GM18499 (cell line): ENCODE data around the gene PLSCR1.
"Not testable (repeated sequence)": the region's sequence is repeated elsewhere in the genome, so short reads cannot be mapped to it uniquely, and the experiment has no call there.

ENCODE experiments used
- ATAC-seq: cut with Tn5 transposase; IDR thresholded peaks from one replicate; pipeline ENCODE4 v1.9.1; 2021; ENCODE audit warnings: moderate number of reproducible peaks; ENCODE audit not compliant: insufficient read depth, unreplicated experiment

Gene PLSCR1

DNA sequence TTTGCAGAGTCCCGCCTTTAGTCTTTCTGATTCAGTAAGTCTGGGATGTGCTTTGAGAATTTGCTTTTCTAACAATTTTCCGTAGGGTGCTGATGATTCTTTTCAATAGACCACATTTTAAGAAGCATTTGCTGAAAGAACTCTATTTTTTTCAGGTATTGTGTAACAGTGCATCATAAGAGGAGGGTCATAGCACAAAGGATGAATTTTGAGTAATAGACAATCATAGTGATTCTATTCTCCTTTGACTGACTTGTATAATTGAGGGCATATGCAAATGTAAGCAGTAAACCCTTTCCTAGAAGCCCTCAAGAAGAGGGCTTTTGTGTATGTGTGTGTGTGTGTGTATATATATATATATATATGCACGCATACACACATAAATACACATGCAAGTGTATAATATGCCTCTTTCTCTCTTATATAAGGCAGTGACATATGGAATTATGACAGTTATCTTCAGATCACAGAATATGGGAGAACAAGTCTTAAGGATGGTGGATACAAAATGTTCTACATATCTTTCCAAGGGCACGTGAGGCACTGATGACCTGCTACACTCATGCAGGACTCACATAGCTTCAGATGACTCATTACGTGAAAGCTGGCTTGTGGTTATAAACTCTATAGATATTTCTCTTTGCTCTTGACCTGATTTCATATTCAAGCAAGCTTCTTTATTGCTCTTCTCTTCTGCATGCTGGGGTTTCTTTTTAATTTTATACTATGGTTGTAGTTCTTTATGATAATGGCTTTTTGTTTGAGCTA is 6.5 kb upstream of the PLSCR1 start:
- ATAC-seq, result peak; percentile 93

DNA sequence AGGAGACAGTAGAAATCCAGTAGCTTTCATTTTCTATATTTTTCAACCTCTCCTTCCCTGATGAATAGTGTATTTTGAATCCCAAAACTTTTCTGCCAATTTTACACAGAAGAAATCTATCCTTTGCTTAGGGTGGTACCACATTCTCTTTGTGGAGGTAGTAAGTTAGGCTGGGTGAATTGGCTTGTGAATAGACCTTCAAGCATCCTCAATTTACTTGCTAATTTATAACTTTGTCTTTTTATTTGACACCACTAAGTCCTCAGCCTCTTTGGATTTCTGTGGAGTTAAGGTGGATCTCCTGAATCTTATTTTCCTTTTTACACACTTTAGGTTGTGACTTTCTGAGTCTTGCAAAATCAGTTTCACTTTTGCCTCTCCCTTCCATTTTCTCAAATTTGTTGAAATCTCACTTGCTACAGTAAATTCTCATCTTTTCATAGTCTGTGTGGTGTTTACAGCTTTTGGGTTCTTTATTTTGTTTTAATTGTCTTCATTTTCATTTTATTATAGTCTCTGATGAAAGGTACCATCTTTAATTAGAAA is 5.7 kb upstream of the PLSCR1 start:
- ATAC-seq, result no peak

DNA sequence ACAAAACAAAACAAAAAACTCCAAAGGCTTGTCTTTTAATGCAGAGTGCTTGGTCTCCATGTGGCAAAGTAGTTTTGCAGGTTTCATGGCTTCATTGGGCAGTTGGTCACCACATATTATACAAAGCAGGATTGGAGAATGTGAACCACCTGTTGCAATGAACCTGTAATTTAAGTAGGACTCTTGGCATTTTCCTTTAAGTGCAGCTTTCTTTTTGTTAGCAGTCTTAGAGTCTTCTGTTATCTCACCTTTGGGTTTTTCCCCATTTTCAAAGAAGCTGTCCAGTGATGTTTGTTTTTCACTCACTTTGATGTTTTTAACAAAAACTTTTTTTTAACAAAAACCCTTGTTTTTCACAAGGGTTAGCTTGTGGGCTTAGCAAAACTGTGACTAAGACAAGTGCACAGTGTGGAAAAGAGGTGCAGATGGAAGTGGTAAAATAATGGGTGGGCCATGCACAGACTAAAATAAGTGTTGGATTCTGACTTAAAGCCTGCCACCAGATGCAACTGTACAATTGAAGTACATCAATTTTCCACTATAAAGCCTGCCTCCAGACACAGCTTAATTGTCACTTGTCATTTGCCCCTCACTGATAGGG is 2.9 kb upstream of the PLSCR1 start:
- no peak for ATAC-seq

DNA sequence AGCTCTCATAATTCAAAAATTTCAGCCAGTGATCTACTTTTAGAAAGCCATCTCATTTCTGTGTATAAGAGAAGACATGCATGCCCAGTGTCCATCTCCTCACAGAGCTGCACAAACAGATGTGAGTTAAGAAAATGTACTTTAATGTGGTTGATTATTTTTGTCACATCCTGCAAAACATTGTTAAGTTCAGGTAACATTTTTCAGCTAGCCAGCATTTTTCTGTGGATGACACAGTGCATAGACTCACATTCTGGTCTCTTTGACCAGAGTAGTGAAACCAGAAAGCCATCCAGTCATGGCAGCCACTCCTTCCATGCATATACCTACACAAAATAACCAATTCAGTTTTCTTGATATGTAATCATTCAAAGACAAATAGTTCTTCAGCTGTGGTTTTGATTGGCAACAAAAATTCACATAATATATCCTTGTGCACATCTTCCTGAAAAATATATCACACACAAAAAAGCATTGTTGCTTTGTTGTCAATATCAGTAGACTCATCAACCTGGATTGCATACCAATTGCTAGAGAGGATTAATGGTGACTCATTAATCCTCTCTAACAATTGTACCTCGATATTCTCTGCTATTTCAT is 2.1 kb upstream of the PLSCR1 start:
- ATAC-seq, result no peak

- ATAC-seq, result no peak
Observed at GRCh38 chr3:146544929-146545528, 622 bp upstream of the PLSCR1 start.

- ATAC-seq, result no peak
Observed at GRCh38 chr3:146543461-146544001, 876 bp downstream of the PLSCR1 start.

- ATAC-seq, result no peak
Observed at GRCh38 chr3:146542978-146543377, 1.4 kb downstream of the PLSCR1 start.

GRCh38 chr3:146542179-146542578 is 2.2 kb downstream of the PLSCR1 start:
- no peak for ATAC-seq

- ATAC-seq, result no peak
Observed at GRCh38 chr3:146540978-146541377, 3.4 kb downstream of the PLSCR1 start.

- no peak for ATAC-seq
Observed at GRCh38 chr3:146540236-146540635, 4.2 kb downstream of the PLSCR1 start.

DNA sequence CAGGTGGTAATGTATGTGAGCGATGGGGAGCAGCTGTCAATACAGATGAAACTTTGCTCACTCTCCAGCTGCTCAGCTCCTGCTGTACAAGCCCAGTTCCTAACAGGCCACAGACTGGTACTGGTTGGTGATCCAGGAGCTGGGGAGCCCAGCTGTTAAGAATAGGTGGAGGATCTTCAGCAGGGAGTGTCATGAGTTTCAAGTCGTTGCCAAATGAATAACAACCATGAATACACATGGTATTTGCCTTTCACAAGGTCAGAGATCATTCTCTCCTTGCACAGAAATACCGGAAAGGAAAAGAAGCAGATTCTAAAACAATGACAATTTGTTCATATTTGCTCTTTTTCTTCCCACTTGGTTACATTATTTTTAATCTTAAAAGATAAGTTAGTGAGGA is 5.1 kb downstream of the PLSCR1 start:
- ATAC-seq, result no peak

DNA sequence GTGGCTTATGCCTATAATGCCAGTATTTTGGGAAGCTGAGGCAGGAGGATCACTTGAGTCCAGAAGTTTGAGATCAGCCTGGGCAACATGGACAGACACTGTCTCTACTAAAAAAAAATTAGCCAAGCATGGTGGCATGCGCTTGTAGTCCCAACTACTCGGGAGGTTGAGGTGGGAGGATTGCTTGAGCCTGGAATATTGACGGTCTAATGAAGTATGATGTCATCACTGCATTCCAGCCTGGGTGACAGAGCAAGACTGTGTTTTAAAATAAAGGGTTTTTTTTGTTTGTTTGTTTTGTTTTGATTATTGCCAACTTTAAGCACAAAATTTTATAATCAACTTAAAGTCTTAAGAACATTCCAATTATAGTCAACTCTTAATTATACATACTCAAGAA is 6.8 kb downstream of the PLSCR1 start:
- ATAC-seq, result no peak

DNA sequence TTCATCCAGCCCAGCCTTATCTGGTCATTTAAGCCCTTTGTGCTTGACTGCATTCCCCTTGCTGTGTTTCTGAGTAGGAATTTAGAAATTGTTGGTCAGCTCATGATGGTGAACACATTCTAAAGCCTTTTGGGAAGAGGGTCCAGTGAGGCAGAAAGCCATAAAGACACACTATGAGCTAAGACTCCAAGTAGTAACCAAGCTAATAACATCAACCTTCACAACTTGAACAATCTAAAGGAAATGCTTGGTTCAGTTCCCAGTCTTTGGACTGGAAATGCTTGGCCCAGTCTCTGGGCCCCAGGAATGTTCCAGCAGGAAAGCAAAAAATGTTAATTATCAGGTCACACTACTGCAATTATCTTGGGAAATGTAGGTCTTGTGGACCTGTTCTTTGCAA is 7.7 kb downstream of the PLSCR1 start:
- ATAC-seq, result no peak

- ATAC-seq, result no peak
Observed at GRCh38 chr3:146532406-146532805, 12.0 kb downstream of the PLSCR1 start.

- no peak for ATAC-seq
Observed at GRCh38 chr3:146530609-146531008, 13.8 kb downstream of the PLSCR1 start.

- no peak for ATAC-seq
Observed at GRCh38 chr3:146529021-146529420, 15.4 kb downstream of the PLSCR1 start.

GRCh38 chr3:146524961-146525360 is 19.4 kb downstream of the PLSCR1 start:
- no peak for ATAC-seq

DNA sequence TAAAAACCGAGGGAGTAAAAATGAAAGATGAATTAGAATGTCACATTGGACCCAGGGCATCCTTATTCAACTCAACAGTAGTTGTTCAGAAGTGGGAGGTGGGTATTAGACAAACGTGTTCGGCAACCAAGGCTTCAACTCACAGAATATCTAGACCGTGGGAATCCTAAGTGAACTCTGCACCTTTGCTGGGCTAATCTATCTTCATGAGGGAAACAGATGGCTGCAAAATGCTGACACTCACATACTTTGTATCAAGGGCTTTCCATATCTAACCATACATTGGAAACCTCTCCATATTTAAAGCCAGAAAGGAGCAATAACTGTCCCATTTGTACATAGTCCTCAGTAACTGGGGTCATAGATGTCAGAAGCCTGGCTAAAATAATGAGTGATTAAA is 20.9 kb downstream of the PLSCR1 start:
- no peak for ATAC-seq

GRCh38 chr3:146522174-146523158 is 21.9 kb downstream of the PLSCR1 start:
- ATAC-seq, result not testable (repeated sequence)

DNA sequence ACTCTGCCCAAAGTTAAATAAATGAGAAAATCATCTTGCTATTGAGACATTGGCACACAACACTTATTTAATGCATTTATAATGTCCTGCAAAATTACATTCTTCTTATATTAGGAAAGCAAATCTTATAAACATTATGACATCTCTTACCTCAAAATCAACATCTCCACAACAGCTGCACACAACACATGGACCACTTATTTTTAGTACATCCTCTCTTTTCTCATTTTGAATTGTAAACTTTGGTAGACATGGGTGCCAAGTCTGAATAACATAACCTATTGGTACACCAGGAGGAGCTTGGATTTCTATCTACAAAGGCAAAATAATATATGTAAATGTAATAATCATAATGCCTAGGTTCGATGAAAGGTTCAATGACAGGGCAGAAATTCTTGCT is 23.0 kb downstream of the PLSCR1 start:
- no peak for ATAC-seq
